CD4-positive, alpha-beta T cell treated with Interleukin-1 beta for 1 hour (primary cell): ENCODE results near the gene VPS51.
A peak's percentile ranks its signal among the peaks of the same experiment; 100 is the strongest.
"Not testable (repeated sequence)": the region's sequence is repeated elsewhere in the genome, so short reads cannot be mapped to it uniquely, and the experiment has no call there.

Experiments used
- DNase-seq, 2 donors: peaks; one replicate each; pipeline ENCODE4 v3.0.0-alpha.2; 2020 to 2022

Gene VPS51

DNA sequence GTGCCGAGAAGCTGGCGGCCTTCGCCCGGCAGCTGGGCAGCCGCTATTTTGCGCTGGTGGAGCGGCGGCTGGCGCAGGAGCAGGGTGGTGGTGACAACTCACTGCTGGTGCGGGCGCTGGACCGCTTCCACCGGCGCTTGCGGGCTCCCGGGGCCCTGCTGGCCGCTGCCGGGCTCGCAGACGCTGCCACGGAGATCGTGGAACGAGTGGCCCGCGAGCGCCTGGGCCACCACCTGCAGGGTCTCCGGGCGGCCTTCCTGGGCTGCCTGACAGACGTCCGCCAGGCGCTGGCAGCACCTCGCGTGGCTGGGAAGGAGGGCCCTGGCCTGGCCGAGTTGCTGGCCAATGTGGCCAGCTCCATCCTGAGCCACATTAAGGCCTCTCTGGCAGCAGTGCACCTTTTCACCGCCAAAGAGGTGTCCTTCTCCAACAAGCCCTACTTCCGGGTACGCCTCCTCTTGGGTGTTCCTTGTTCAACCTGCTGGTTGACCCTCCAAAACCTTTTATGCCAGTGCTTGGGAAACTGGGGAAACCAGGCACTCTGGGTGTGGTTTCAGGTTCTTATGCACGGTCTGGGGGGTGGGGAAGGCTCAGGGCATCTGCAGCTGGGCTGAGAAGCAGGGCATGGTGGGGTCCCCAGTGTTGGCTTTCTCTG, 12.6 kb downstream of the VPS51 start:
- no peak for DNase-seq

DNA sequence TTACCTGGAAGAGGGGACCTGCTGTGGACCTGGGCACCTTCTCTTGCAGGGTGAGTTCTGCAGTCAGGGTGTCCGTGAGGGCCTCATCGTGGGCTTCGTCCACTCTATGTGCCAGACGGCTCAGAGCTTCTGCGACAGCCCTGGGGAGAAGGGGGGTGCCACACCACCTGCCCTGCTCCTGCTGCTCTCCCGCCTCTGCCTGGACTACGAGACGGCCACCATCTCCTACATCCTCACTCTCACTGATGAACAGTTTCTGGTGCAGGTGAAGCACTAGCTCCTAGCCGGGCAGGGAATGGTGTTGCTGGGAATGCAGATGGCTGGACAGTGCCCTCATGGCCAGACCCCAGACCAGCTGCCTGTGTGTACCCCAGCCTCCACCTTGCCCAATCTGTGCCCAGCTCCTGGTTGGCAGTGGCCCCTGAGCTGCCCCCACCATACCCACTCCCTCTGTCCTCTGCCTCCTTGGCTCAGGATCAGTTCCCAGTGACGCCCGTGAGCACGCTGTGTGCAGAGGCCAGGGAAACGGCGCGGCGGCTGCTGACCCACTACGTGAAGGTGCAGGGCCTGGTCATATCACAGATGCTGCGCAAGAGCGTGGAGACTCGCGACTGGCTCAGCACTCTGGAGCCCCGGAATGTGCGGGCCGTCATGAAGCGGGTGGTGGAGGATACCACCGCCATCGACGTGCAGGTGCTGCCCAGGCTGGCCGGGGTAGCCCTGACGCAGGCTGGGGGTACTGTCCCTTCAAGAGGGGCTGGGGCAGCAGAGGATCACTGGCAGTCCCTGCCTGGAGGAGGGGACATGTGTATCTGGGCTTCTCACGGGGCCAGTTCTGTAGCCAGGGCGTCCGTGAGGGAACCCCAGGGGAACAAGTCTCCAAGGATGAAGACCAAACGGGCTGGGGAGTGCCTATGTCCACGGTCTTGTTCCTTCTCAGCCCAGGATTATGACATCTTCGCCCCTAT, 13.5 kb downstream of the VPS51 start:
- DNase-seq: no peak

DNA sequence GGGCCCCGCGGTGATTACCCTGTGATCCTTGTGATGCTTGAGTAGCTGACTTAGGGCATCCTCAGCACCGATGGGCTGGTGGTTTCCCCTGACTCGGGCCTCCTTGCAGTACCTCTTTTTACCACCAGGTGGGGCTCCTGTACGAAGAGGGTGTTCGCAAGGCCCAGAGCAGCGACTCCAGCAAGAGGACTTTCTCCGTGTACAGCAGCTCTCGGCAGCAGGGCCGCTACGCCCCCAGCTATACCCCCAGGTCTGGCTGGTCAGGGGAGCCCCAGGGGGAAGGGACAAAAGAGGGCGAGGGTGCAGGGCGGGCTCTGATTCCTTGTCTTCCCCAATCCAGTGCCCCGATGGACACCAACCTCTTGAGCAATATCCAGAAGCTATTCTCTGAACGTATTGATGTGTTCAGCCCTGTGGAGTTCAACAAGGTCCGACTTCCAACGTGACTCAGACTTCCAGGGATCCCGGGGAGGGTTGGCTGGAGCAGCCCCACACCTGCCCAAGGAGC, 14.4 kb downstream of the VPS51 start:
- peak; percentile 91 to 96 for DNase-seq

DNA sequence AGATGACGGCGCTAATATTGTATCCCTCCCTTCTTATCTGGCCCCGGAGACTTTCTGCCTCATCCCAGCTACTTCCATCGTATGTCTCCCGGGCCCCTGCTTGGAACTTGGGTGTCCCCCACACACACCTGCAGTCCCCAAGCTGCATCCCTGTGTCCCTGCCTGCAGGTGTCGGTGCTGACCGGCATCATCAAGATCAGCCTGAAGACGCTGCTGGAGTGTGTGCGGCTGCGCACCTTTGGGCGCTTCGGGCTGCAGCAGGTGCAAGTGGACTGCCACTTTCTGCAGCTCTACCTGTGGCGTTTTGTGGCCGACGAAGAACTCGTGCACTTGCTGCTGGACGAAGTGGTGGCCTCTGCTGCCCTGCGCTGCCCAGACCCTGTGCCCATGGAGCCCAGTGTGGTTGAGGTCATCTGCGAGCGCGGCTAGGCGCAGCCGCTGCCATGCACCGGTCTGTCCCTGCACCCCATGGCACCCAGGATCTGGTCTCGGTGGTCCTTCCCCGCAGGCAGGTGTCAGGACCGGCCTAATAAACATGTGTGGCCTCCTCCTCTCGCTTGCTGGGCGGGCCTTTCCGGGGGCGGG, 15.2 kb downstream of the VPS51 start:
- no peak for DNase-seq

DNA sequence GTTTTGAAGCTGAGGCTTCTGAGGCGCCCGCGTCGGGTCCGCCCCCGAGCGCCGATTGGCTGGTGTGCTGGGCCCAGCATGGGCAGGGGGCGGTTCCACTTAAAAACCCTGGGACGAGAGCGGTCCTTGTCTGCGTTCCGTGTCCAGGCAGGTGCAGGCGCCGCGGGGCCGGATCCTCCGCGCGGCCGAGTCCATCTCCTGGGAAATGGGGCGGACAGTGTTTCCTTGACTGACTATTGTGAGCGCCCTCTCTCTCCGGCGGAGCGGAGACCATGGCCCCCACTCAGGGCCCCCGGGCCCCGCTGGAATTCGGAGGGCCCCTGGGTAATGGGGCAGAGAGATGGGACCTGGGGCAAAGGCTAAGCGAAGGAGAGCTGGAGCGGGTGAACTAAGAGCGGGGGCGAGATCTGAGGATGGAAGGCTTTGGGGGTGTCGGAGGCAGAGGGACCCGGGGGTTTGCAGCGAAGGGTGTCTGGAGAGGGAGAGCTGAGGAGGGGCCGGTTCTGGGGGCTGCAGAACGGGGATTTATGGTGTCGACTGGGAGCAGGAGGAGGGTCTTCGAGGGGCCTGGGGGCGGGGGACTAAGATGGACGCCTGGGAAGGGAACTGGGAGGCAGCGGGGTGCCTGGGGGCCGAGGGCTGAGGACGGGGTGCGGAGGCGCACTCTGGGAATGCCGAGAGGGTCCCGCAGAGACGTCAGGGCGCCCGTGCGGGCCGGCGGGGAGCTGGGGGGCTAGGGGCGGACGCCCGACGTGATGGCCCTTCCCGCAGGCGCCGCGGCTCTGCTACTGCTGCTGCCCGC, 15.9 kb downstream of the VPS51 start, which contains the start of gene TM7SF2:
Gene TM7SF2, plus strand, starts transcription at position 129 of the 802 bp plus-strand sequence. Its CDS starts 144 bp downstream, at position 273.
- peak; percentile 95 for DNase-seq

DNA sequence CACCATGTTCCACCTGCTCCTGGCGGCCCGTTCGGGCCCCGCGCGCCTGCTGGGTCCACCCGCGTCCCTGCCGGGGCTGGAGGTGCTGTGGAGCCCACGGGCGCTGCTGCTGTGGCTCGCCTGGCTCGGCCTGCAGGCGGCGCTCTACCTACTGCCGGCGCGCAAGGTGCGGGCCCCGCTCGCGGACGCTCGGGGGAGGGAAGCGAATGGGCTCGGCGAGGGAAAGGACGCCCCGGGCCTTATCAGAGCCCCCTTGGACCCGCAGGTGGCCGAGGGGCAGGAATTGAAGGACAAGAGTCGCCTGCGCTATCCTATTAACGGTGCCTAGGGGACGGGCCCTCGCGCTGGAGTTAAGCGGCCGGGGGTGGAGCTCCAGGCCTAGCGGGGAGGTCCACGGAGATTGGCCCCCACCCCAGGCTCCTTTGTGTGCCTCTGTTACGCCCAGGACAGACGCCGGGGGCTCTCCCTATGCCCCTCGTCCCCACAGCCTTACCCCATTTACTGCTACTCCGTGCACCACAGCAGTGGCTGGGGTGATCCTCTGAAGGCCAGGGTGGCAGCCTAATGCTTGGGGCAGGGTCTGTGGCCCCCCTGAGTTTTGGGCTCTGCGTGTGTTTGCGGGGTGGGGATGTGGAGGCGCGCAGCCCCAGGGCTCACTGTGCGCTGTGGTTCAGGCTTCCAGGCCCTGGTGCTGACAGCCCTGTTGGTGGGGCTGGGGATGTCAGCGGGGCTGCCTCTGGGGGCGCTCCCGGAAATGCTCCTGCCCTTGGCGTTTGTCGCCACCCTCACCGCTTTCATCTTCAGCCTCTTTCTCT, 16.7 kb downstream of the VPS51 start:
- peak; percentile 80 to 81 for DNase-seq

DNA sequence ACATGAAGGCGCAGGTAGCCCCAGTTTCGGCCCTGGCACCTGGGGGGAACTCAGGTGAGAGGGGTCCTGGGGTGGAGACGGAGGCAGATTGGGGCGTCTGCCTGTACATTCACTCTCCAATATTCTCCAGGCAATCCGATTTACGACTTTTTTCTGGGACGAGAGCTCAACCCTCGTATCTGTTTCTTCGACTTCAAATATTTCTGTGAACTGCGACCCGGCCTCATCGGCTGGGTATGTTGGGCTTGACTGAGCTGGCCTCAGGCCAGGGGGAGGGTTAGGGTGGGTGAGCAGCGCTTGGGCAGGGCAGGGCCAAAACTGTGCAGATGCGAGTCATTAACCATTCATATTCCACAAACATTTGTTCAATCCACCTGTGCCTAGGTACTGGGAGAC, 17.3 kb downstream of the VPS51 start:
- DNase-seq: no peak

DNA sequence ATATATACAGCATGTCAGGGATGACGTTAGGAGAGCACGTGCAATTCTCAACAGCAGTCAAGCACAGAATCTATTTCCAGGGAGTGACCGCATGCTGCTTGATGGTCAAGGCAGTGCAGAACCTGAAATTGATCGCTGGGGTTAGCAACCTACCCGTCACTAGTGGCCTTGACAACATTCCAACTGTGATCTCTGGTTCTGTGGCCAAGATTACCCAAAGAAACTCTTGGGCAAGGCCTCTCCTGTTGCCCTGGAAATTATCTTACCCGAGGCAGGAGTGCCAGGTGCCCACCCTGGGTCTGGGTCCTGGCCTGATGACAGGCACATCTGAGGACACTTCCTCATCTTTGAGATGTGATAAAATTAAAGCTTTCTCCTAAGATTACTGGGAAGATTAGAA, 17.8 kb downstream of the VPS51 start:
- DNase-seq: no peak

DNA sequence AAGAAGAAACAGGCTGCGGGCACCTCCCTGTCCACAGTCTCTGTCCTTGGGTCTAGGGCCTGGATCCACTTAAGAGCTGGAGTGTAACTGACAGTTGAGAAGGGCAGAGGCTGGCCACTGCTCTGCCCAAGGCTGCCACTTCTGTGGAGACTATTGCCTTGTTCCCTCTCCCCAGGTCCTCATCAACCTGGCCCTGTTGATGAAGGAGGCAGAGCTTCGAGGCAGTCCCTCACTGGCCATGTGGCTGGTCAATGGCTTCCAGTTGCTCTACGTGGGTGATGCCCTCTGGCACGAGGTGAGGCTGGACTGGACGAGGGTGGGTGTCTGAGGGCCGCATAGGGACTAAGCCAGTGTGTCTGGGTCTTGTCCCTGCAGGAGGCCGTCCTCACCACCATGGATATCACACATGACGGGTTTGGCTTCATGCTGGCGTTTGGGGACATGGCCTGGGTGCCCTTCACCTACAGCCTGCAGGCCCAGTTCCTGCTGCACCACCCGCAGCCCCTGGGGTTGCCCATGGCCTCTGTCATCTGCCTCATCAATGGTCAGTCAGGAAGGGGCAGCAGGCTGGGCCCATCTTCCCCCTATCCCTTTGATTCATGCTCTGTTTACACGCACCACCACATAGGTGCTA, 18.6 kb downstream of the VPS51 start:
- DNase-seq: no peak

DNA sequence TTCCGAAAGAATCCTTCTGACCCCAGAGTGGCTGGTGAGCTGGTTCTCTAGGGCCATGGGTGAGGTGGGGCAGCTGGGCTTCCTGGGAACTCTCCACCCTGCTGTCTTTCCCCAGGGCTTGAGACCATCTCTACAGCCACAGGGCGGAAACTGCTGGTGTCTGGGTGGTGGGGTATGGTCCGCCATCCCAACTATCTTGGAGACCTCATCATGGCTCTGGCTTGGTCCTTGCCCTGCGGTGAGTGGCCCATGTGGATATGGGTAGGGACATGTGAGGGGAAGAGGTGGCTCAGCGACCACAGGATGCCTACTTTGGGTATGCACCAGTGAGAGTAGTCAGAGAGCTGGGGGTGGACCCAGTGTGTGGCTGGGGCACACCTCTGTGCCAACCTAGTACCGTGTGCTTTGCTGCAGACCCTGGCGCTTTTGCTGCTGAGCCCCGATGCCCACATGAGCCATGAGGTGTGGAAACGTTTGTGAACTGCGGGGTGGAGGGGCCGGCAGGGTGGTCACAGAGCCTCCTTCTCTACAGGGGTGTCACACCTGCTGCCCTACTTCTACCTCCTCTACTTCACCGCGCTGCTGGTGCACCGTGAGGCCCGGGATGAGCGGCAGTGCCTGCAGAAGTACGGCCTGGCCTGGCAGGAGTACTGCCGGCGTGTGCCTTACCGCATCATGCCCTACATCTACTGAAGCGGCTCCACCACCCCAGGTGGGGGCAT, 19.5 kb downstream of the VPS51 start:
- DNase-seq: no peak

DNA sequence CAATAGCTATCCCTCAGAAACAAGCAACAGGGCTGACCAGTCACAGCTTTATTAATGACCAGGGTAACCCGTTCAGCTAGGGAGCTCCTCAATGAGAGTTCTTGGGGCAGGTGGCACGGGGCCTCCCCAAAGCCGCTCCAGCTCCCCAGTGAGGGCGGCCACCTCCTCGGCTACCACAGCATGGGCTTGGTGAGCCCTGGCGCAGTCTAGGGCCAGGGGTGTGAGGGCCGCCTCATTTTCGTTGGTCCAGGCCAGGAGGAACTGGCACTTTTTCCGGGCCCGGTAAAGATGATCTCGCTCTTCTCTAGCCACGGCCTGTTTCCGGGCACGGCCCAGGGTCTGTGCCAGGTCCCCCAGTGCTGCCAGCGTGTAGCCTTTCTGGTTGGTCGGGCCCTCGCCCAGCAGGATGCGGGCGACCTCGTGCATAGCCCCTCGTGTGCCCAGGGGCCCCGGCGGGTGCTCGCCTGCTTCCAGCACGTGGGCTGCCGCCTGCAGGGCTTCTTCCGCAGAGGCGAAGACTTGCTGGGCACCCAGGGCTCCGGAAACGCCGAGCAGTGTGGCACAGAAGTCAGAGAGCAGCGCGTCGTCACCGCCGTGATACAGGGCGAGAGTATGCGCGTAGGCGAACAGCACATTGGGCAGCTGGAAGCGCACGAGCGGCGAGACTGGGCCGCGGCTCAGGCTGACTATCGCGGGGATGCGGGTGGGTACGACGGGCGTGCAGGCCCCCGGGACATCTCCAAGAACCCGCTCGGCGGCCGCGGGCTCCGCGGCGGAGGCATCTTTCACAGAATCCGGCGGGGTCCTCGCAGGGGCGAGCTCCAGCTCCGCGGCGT, 20.6 kb downstream of the VPS51 start:
- peak; percentile 63 to 67 for DNase-seq

DNA sequence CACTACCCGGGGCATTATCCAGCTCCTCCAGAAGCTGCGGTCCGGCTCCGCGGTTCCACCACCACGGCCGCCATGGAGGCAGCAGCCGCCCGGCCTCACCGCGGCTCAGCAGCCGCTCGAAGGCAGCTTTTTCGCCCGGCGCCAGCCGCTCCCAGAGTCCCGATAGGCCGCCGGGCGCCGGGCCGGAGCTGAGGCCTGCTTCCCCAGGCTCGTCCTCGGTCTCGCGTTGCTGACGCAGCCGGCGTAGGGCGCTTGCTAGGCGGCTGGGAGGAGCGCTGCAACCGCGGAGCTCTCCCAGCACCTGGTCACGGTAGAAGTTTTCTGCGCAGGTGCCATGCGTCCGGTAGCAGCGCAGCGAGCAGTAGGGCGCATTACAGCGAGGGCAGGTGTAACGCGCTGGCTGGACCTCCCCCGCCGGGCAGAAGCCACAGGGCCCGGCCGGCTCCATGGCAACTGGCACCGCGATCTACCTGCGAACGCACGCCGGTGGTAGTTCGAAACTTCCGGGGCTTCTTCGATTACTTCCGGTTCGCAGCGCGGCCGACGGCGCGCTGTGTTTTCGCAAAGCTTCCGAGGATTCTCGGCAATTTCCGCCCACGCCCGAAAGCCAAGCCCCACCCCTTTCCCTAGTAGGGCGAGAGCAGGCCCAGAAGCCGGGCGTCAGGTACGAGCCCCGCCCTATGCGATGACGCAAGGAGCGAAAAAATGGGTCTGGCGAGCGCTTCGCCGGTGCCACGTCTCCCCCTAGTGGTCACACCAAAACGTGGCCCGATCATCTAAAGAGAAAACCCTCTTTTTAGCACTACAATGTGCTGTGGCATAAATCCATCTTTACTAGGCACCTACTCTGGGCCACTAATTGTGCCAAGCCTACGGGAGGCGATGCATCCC, 21.4 kb downstream of the VPS51 start, which contains the start of gene ZNHIT2:
Gene ZNHIT2, minus strand, starts transcription at position 496 of the 891 bp plus-strand sequence. Its CDS starts 48 bp downstream, at position 448.
- peak; percentile 100 for DNase-seq

DNA sequence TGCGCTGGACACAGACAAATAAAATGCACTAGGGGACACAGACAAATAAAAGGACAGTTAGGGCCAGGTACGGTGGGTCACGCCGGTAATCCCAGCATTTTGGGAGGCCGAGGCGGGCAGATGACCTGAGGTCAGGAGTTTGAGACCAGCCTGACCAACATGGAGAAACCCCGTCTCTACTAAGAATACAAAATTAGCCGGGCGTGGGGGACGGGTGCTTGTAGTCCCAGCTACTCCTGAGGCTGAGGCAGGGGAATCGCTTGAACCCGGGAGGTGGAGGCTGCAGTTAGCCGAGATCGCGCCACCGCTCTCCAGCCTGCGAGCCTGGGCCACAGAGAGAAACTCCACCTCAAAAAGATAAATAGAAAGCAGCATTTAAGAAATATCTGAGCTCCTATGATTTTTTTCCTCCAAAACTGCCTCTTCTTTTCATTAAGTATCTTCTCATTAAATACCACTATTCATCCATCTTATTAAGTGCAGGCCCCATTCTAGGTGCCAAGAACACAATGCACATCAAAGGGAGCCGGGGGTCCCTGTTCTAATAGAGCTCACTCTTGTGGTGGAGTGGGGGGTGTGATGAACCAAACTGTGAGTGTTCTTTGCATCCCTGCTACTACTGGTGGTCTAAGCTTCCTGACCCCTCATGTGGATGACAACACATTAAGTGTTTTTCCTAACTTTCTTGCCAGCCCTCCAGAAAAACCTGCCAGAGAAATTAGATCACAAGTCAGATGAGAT, 22.3 kb downstream of the VPS51 start:
- no peak for DNase-seq

DNA sequence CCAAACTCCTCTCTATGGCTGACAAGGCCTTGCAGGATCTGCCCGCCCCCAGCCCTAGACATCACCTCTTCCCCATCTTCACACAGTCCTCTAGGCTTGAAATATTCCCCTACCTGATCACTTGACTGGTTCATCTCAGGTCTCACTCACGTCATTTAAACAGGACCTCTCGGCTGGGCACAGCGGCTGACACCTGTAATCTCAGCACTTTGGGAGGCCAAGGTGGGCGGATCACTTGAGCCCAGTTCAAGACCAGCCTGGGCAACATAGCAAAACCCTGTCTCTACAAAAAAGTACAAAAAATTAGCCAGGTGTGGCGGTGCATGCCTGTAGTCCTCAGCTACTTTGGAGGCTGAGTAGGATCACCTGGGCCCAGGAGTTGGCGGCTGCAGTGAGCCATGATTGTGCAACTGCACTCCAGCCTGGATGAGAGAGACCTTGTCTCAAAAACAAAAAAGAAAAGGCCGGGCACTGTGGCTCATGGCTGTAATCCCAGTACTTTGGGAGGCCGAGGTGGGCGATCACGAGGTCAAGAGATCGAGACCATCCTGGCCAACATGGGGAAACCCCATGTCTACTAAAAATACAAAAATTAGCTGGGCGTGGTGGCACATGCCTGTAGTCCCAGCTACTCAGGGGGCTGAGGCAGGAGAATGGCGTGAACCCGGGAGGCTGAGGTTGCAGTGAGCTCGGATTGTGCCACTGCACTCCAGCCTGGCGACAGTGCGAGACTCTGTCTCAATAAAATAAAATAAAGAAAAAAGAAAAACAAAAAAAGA, 23.1 kb downstream of the VPS51 start:
- not testable (repeated sequence) for DNase-seq

DNA sequence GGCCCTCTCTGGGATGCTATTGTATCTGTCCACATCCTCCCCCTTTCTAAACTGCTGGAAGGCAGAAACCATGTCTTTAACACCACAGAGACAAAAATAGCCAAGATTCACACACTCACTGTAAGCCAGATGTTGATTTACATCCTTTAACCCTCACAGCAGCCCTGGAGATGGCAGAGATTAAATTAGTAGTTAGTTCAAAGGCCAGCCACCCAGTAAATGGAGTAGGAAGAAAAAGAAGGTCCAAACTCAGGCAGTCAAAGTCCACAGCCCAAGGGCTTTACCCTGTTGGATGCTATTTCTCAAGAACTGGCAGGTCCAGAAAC, 23.6 kb downstream of the VPS51 start:
- DNase-seq: no peak

DNA sequence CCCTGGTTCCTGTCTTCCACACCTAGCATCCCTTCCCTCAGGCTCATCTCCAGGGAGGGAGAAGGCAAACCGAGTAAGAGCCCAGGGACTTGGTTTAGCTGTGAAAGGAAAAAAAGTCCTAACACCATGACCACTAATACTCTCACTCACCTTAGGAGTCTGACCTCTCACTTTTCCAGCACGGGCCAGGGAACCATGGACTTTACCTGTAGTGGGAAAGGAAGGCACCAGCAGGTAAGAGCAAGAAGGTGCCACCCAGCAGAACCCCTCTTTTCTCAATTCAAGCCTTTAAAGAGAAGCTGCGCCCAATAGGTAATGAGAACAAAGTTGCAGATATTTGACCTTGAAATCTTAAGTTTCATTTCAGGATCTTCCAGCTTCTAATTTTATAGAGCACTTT, 24.8 kb downstream of the VPS51 start:
- DNase-seq: no peak

DNA sequence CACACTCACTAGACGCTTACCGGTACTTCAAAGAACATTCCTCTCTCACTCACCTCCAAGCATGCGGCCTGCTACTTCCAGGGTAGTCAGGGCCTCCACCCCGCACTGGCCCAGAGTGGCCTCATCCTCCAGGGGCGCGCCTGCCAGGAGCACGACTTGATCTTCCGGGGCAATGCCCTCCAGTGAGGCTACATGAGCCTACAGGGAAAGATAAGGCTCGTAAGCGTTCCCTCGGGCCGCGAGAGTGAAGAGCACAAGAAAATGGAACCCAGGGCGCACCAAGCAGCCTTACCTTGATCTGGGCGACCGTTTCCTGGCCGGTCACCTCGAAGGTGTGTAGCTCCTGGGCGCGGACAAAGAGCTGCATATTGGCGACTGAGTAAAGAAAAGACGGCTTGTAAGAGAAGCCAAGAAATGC, 25.4 kb downstream of the VPS51 start:
- DNase-seq: peak; percentile 49
